Osteoblast (primary cell): ENCODE measurements around the gene GNAI2. TPM values are rescaled to one million over a fixed set of nuclear protein-coding genes. Genes with fewer than 3 reads are reported as not detected.

Source experiments
- DNase-seq: peaks from one replicate; pipeline ENCODE4 v3.0.0; 2011; ENCODE audit warnings: low spot score, mixed read lengths; ENCODE audit not compliant: insufficient read length; ENCODE audit errors: missing footprints
- H2AFZ ChIP-seq: 2 replicates; pipeline ENCODE4 v1.6.0; 2011; ENCODE audit warnings: mild to moderate bottlenecking, low read length
- H3K27ac ChIP-seq: 2 replicates; pipeline ENCODE4 v1.5.1; 2011; ENCODE audit warnings: mild to moderate bottlenecking, low read depth, low read length, moderate library complexity
- H3K27me3 ChIP-seq: 2 replicates; pipeline ENCODE4 v1.6.0; 2012; ENCODE audit warnings: mild to moderate bottlenecking, control low read depth, inconsistent platforms, low read length, moderate library complexity; ENCODE audit not compliant: insufficient read depth
- H3K36me3 ChIP-seq: 2 replicates; pipeline ENCODE4 v1.5.1; 2011; ENCODE audit warnings: mild to moderate bottlenecking, low read length, control low read depth, moderate library complexity; ENCODE audit not compliant: insufficient read depth
- H3K4me1 ChIP-seq: 2 replicates; pipeline ENCODE4 v1.5.1; 2011; ENCODE audit warnings: mild to moderate bottlenecking, low read length, control low read depth, moderate library complexity; ENCODE audit not compliant: insufficient read depth
- H3K4me2 ChIP-seq: 2 replicates; pipeline ENCODE4 v1.6.0; 2011; ENCODE audit warnings: mild to moderate bottlenecking, low read length; ENCODE audit not compliant: insufficient read depth
- H3K4me3 ChIP-seq: fragments of 200-600 bp; sonication (generic); 3 replicates; pipeline ENCODE4 v1.5.1; 2012; ENCODE audit warnings: mild to moderate bottlenecking, low read length, inconsistent platforms; ENCODE audit not compliant: insufficient read depth
- H3K79me2 ChIP-seq: 2 replicates; pipeline ENCODE4 v1.6.0; 2012; ENCODE audit warnings: mild to moderate bottlenecking, low read length, control low read depth, inconsistent platforms; ENCODE audit not compliant: insufficient read depth
- H3K9me3 ChIP-seq: 2 replicates; pipeline ENCODE4 v1.5.1; 2011; ENCODE audit warnings: low read depth, low read length, control low read depth
- H4K20me1 ChIP-seq: 2 replicates; pipeline ENCODE4 v1.6.0; 2012; ENCODE audit warnings: mild to moderate bottlenecking, low read length, control low read depth; ENCODE audit not compliant: insufficient read depth
- total RNA-seq: library from RNA; depleted of rRNA; stranded (reverse); fragments of >200 nt; gene quantifications from 2 replicates; pipeline ENCODE4 v1.2.3, GENCODE V29; 2012
- TF ChIP-seq, protein P1 (sequence below): IDR thresholded peaks from 2 replicates; pipeline ENCODE4 v1.5.1; 2011; ENCODE audit warnings: mild to moderate bottlenecking, low read depth, low read length, moderate library complexity; ENCODE audit errors: extremely low read depth

Gene GNAI2
- total RNA-seq, 1 donor, result 223 TPM

DNA sequence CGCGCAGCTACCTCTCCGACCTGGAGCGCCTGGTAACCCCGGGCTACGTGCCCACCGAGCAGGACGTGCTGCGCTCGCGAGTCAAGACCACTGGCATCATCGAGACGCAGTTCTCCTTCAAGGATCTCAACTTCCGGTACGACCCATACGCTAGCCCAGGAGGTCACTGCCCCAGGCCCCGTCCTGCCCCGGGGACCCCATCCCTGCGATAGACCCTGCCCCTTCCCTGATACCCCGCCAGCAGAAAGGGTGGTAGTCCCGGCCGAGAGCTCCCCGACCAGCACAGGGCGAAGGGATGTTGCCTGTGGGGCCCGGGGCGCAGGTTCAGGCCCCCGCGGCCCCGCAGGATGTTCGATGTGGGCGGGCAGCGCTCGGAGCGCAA is 42.3 kb upstream of the GNAI2 start:
- Histone ChIP-seq H3K36me3 (no peaks in the 10 kb centered on the region), H3K79me2 (no peaks in the 10 kb centered on the region), H3K4me3 (no peak overlapping the region), H4K20me1 (peaks cover 4% of the 10 kb centered on the region), H3K27me3 (peaks cover 27% of the 10 kb centered on the region), H2AFZ (no peak overlapping the region), H3K27ac (no peak overlapping the region), H3K4me2 (no peak overlapping the region), H3K4me1 (peaks cover 4% of the 10 kb centered on the region), H3K9me3 (no peaks in the 10 kb centered on the region)
- DNase-seq, result no peak
- TF ChIP-seq, protein P1, sequence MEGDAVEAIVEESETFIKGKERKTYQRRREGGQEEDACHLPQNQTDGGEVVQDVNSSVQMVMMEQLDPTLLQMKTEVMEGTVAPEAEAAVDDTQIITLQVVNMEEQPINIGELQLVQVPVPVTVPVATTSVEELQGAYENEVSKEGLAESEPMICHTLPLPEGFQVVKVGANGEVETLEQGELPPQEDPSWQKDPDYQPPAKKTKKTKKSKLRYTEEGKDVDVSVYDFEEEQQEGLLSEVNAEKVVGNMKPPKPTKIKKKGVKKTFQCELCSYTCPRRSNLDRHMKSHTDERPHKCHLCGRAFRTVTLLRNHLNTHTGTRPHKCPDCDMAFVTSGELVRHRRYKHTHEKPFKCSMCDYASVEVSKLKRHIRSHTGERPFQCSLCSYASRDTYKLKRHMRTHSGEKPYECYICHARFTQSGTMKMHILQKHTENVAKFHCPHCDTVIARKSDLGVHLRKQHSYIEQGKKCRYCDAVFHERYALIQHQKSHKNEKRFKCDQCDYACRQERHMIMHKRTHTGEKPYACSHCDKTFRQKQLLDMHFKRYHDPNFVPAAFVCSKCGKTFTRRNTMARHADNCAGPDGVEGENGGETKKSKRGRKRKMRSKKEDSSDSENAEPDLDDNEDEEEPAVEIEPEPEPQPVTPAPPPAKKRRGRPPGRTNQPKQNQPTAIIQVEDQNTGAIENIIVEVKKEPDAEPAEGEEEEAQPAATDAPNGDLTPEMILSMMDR, result no peak

GRCh38 chr3:50194128-50194902 is 41.7 kb upstream of the GNAI2 start:
- Histone ChIP-seq H3K4me2 (peak overlapping the region; percentile 43), H3K27ac (no peak overlapping the region), H3K79me2 (no peaks in the 10 kb centered on the region), H3K27me3 (peaks cover 27% of the 10 kb centered on the region), H4K20me1 (peaks cover 4% of the 10 kb centered on the region), H2AFZ (peak overlapping the region; percentile 35), H3K9me3 (no peaks in the 10 kb centered on the region), H3K36me3 (no peaks in the 10 kb centered on the region), H3K4me3 (peak overlapping the region; percentile 30), H3K4me1 (no peaks in the 10 kb centered on the region)
- TF ChIP-seq, protein P1, result peak; percentile 70
- peak; percentile 99 for DNase-seq

DNA sequence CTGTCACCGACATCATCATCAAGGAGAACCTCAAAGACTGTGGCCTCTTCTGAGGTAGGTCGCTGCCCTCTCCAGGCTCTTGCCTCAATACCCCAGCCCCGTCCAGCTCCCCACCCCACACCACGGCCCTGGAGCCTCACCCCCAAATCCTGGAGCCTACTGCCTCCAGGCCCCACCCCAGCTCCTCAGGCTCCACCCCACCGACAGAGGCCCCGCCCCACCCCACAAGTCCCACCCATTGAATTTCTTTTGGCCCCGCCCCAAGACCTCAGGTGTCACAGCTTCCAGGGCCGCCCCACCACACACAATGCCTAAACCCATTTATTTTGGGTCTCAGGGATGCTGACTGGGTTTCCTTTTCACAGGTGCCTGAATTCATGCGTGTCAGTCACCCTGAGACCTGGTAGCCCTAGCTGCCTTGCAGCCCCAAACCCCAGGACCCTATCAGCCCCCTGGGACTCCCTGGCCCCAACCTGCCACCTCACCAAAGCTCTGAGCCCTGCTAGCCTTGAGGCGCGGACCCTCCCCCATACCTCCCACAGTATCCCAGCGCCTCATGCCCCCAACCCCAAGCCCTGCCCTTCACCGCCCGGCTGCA is 41.0 kb upstream of the GNAI2 start:
- no peaks in the 10 kb centered on the region for H3K9me3 ChIP-seq
- no peak for DNase-seq
- no peaks in the 10 kb centered on the region for H3K36me3 ChIP-seq
- H2AFZ ChIP-seq, result peak overlapping the region; percentile 35
- TF ChIP-seq, protein P1, result no peak
- no peaks in the 10 kb centered on the region for H3K4me1 ChIP-seq
- peak overlapping the region; percentile 30 for H3K4me3 ChIP-seq
- H3K27ac ChIP-seq, result no peak overlapping the region
- no peaks in the 10 kb centered on the region for H4K20me1 ChIP-seq
- H3K4me2 ChIP-seq, result peak overlapping the region; percentile 43
- peaks cover 27% of the 10 kb centered on the region for H3K27me3 ChIP-seq
- H3K79me2 ChIP-seq, result no peaks in the 10 kb centered on the region

DNA sequence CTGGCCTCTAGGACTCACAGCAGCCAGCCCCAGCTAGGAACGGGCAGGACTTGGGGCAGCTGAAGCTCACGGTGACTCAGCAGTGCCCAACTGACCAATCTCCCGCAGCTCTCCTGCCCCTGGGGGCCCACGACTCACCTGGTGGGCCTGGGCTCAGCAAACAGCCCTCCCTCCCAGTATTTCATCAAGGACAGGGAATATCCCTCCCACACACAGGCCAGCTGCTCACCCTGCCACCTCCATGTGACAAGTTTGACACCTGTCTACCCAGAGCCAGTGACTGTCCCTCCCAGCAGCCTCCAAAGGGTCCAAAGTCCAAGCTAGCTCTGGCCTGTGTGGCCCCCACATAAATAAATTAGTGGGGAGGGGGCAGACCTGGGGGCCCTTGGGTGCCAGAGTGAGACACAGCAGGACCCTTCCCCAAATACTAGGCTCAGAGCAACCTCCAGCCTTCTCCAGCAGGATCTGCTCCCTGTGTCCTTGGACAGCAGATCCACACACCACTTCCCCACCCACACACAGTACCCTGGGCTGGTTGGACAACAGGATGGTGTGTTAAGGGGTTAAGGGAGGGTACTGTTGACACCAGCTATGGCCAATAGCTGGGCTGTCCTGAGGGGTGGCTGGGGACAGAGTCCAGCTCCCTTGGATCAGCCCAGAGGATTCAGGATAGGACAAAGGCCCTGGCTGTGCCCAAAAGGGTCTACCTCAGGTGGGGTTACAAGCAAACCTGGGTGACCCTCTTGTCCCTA is 40.3 kb upstream of the GNAI2 start:
- no peaks in the 10 kb centered on the region for H3K79me2 ChIP-seq
- H3K27ac ChIP-seq, result no peak overlapping the region
- H2AFZ ChIP-seq, result no peak overlapping the region
- TF ChIP-seq, protein P1, result no peak
- peaks cover 28% of the 10 kb centered on the region for H3K27me3 ChIP-seq
- H4K20me1 ChIP-seq, result no peaks in the 10 kb centered on the region
- H3K4me1 ChIP-seq, result no peaks in the 10 kb centered on the region
- no peak overlapping the region for H3K4me3 ChIP-seq
- DNase-seq, result peak; percentile 92
- H3K4me2 ChIP-seq, result no peak overlapping the region
- no peaks in the 10 kb centered on the region for H3K36me3 ChIP-seq
- no peaks in the 10 kb centered on the region for H3K9me3 ChIP-seq
